NOMO-1 (cell line): ENCODE measurements around the gene TLE5.
"Not testable (repeated sequence)": the region's sequence is repeated elsewhere in the genome, so short reads cannot be mapped to it uniquely, and the experiment has no call there.

ENCODE experiments used
- DNase-seq, 2 experiments: peaks; one replicate each; lab custom pipeline; 2025; ENCODE audit not compliant: unreplicated experiment in 2 of 2; lab: John Stamatoyannopoulos, UW

The TLE5 gene

GRCh38 chr19:3027981-3028304 is 34.4 kb downstream of the TLE5 start:
- DNase-seq: no peak

- DNase-seq: no peak
Measured at GRCh38 chr19:3027292-3027691, 35.0 kb downstream of the TLE5 start.

GRCh38 chr19:3026768-3027167 is 35.5 kb downstream of the TLE5 start:
- no peak for DNase-seq

GRCh38 chr19:3025549-3025886 is 36.8 kb downstream of the TLE5 start:
- no peak for DNase-seq

- no peak for DNase-seq
Measured at GRCh38 chr19:3024870-3025548, 37.3 kb downstream of the TLE5 start.

- DNase-seq: no peak
Measured at GRCh38 chr19:3024509-3024869, 37.8 kb downstream of the TLE5 start.

GRCh38 chr19:3020321-3020960 is 41.9 kb downstream of the TLE5 start:
- DNase-seq: no peak

GRCh38 chr19:3019211-3019854 is 43.0 kb downstream of the TLE5 start:
- no peak for DNase-seq

GRCh38 chr19:3017923-3018322 is 44.4 kb downstream of the TLE5 start:
- no peak for DNase-seq

- no peak for DNase-seq
Measured at GRCh38 chr19:3015126-3016057, 46.9 kb downstream of the TLE5 start.

GRCh38 chr19:3014135-3014534 is 48.2 kb downstream of the TLE5 start:
- no peak for DNase-seq

- DNase-seq: no peak
Measured at GRCh38 chr19:3013263-3013725, 49.0 kb downstream of the TLE5 start.

- no peak for DNase-seq
Measured at GRCh38 chr19:3012621-3013262, 49.6 kb downstream of the TLE5 start.

- DNase-seq: not testable (repeated sequence)
Measured at GRCh38 chr19:3012059-3012458, 50.2 kb downstream of the TLE5 start.

GRCh38 chr19:3010871-3011270 is 51.4 kb downstream of the TLE5 start:
- no peak for DNase-seq

GRCh38 chr19:3008994-3009393 is 53.3 kb downstream of the TLE5 start:
- no peak for DNase-seq

- no peak for DNase-seq
Measured at GRCh38 chr19:3007975-3008374, 54.3 kb downstream of the TLE5 start.

- DNase-seq: no peak
Measured at GRCh38 chr19:3006075-3006767, 56.1 kb downstream of the TLE5 start.

GRCh38 chr19:3005345-3005744 is 57.0 kb downstream of the TLE5 start:
- DNase-seq: no peak

- DNase-seq: no peak
Measured at GRCh38 chr19:3004522-3004921, 57.8 kb downstream of the TLE5 start.
